H9 (cell line): ENCODE results near the gene ANKRD13C. TPM values are rescaled to one million over a fixed set of nuclear protein-coding genes. Genes with fewer than 3 reads are reported as not detected.
A peak's percentile ranks its signal among the peaks of the same experiment; 100 is the strongest.

Experiments used
- DNase-seq: peaks from one replicate; pipeline ENCODE4 v3.0.0-alpha.2; 2017
- H2AFZ ChIP-seq: one replicate; pipeline ENCODE4 v1.6.1; 2013; ENCODE audit warnings: mild to moderate bottlenecking, low read length, control low read depth, moderate library complexity
- H2AK5ac ChIP-seq: 2 replicates; pipeline ENCODE4 v1.6.1; 2013; ENCODE audit warnings: low read length, control low read depth, mixed read lengths; ENCODE audit not compliant: insufficient read length
- H2BK120ac ChIP-seq: one replicate; pipeline ENCODE4 v1.6.1; 2013; ENCODE audit warnings: low read depth, mild to moderate bottlenecking, low read length, control low read depth, inconsistent platforms; ENCODE audit not compliant: poor library complexity, severe bottlenecking
- H2BK12ac ChIP-seq: 2 replicates; pipeline ENCODE4 v1.6.1; 2013; ENCODE audit warnings: low read length, control low read depth, mixed read lengths, low read depth; ENCODE audit not compliant: insufficient read length
- H2BK15ac ChIP-seq: 2 replicates; pipeline ENCODE4 v1.6.1; 2013; ENCODE audit warnings: low read depth, low read length, control low read depth
- H2BK20ac ChIP-seq: one replicate; pipeline ENCODE4 v1.6.1; 2013; ENCODE audit warnings: low read depth, mild to moderate bottlenecking, low read length, control low read depth, inconsistent platforms; ENCODE audit not compliant: poor library complexity, severe bottlenecking
- H2BK5ac ChIP-seq: 2 replicates; pipeline ENCODE4 v1.6.1; 2013; ENCODE audit warnings: low read length, control low read depth, mixed read lengths; ENCODE audit not compliant: insufficient read length
- H3K14ac ChIP-seq: 2 replicates; pipeline ENCODE4 v1.6.1; 2013; ENCODE audit warnings: low read length, control low read depth; ENCODE audit not compliant: insufficient read depth
- H3K18ac ChIP-seq: 2 replicates; pipeline ENCODE4 v1.6.1; 2013; ENCODE audit warnings: low read depth, mild to moderate bottlenecking, mixed read lengths, low read length, control low read depth; ENCODE audit not compliant: insufficient read length
- H3K23ac ChIP-seq: 2 replicates; pipeline ENCODE4 v1.6.1; 2013; ENCODE audit warnings: low read length, control low read depth, mixed read lengths, low read depth; ENCODE audit not compliant: insufficient read length
- H3K23me2 ChIP-seq: 2 replicates; pipeline ENCODE4 v1.6.1; 2013; ENCODE audit warnings: low read depth, mild to moderate bottlenecking, mixed read lengths, low read length, control low read depth; ENCODE audit not compliant: insufficient read length, poor library complexity, severe bottlenecking
- H3K27ac ChIP-seq: 2 replicates; pipeline ENCODE4 v1.5.1; 2013; ENCODE audit warnings: low read length, control low read depth, mixed read lengths, low read depth; ENCODE audit not compliant: insufficient read length
- H3K27me3 ChIP-seq: 2 replicates; pipeline ENCODE4 v1.6.1; 2013; ENCODE audit warnings: low read length, control low read depth, inconsistent platforms; ENCODE audit not compliant: insufficient read depth
- H3K4ac ChIP-seq: 2 replicates; pipeline ENCODE4 v1.6.1; 2013; ENCODE audit warnings: low read depth, mild to moderate bottlenecking, control low read depth, inconsistent platforms, low read length, moderate library complexity
- H3K4me1 ChIP-seq: 2 replicates; pipeline ENCODE4 v1.6.1; 2013; ENCODE audit warnings: low read length, control low read depth, inconsistent platforms; ENCODE audit not compliant: insufficient read depth
- H3K4me2 ChIP-seq: 2 replicates; pipeline ENCODE4 v1.6.1; 2013; ENCODE audit warnings: low read length, control low read depth, mixed read lengths; ENCODE audit not compliant: insufficient read length, insufficient read depth
- H3K56ac ChIP-seq: 2 replicates; pipeline ENCODE4 v1.6.1; 2013; ENCODE audit warnings: low read depth, mild to moderate bottlenecking, mixed read lengths, low read length, control low read depth; ENCODE audit not compliant: insufficient read length
- H3K79me1 ChIP-seq: 2 replicates; pipeline ENCODE4 v1.6.1; 2013; ENCODE audit warnings: low read depth, mild to moderate bottlenecking, moderate library complexity, low read length, control low read depth, inconsistent platforms; ENCODE audit not compliant: insufficient read depth, poor library complexity, severe bottlenecking
- H3K79me2 ChIP-seq: 2 replicates; pipeline ENCODE4 v1.6.1; 2013; ENCODE audit warnings: low read length, control low read depth, inconsistent platforms; ENCODE audit not compliant: insufficient read depth
- H3K9ac ChIP-seq: 2 replicates; pipeline ENCODE4 v1.6.1; 2013; ENCODE audit warnings: low read length, control low read depth, mixed read lengths; ENCODE audit not compliant: insufficient read length; ENCODE audit errors: extremely low read depth
- H3K9me3 ChIP-seq: one replicate; pipeline ENCODE4 v1.6.1; 2013; ENCODE audit warnings: low read depth, low read length, inconsistent platforms; ENCODE audit not compliant: control insufficient read depth
- H3T11ph ChIP-seq: one replicate; pipeline ENCODE4 v1.6.1; 2013; ENCODE audit warnings: mild to moderate bottlenecking, low read length, control low read depth, inconsistent platforms
- H4K20me1 ChIP-seq: one replicate; pipeline ENCODE4 v1.6.1; 2013; ENCODE audit not compliant: control insufficient read depth, insufficient read length, insufficient read depth
- H4K5ac ChIP-seq: 2 replicates; pipeline ENCODE4 v1.6.1; 2013; ENCODE audit warnings: low read depth, mild to moderate bottlenecking, mixed read lengths, low read length, control low read depth; ENCODE audit not compliant: insufficient read length
- H4K8ac ChIP-seq: replicated peaks from 2 replicates; pipeline ENCODE4 v1.6.1; 2013; ENCODE audit warnings: low read length, control low read depth, mixed read lengths, low read depth; ENCODE audit not compliant: insufficient read length
- H4K91ac ChIP-seq: 2 replicates; pipeline ENCODE4 v1.6.1; 2013; ENCODE audit warnings: low read depth, mild to moderate bottlenecking, moderate library complexity, mixed read lengths, low read length, control low read depth; ENCODE audit not compliant: insufficient read length
- H3K27ac Mint-ChIP-seq, 3 experiments: 2 replicates in 2 of 3; 3 replicates in 1 of 3; pipeline ENCODE4 v1.8.0; 2020 to 2021; ENCODE audit warnings: mixed read lengths in 3 of 3, mild to moderate bottlenecking in 1 of 3, moderate library complexity in 1 of 3
- H3K27me3 Mint-ChIP-seq: 2 replicates; pipeline ENCODE4 v1.8.0; 2021; ENCODE audit warnings: low read depth, mild to moderate bottlenecking, moderate library complexity, mixed read lengths
- H3K36me3 Mint-ChIP-seq, 3 experiments: 2 replicates in 2 of 3; 3 replicates in 1 of 3; pipeline ENCODE4 v1.8.0; 2020 to 2021; ENCODE audit warnings: low read depth in 3 of 3, mixed read lengths in 3 of 3; ENCODE audit not compliant: insufficient read depth in 1 of 3
- H3K4me1 Mint-ChIP-seq, 2 experiments: 2 replicates each; pipeline ENCODE4 v1.8.0; 2020; ENCODE audit warnings: mixed read lengths in 2 of 2
- H3K4me3 Mint-ChIP-seq, 2 experiments: 2 replicates in 1 of 2; 3 replicates in 1 of 2; pipeline ENCODE4 v1.8.0; 2020 to 2021; ENCODE audit warnings: mild to moderate bottlenecking in 2 of 2, mixed read lengths in 2 of 2, moderate library complexity in 1 of 2
- H3K9me3 Mint-ChIP-seq, 2 experiments: 2 replicates in 1 of 2; 3 replicates in 1 of 2; pipeline ENCODE4 v1.8.0; 2020; ENCODE audit warnings: mild to moderate bottlenecking in 2 of 2, mixed read lengths in 2 of 2, moderate library complexity in 1 of 2
- WGBS: extraction: QIAGEN DNeasy Blood & Tissue Kit; methylation state at CpG from one replicate; pipeline ENCODE4 v1.1.7; 2013; ENCODE audit warnings: missing lambda C conversion rate, low lambda C conversion rate, mixed read lengths; ENCODE audit not compliant: insufficient read length; ENCODE audit errors: extremely low coverage; 5-methylcytosine and 5-hydroxymethylcytosine counted together
- total RNA-seq: library from RNA; stranded (reverse); gene quantifications from 2 replicates; pipeline ENCODE4 v1.2.1, GENCODE V29; 2021
- TF ChIP-seq, protein P1 (sequence below): fragments of 200-600 bp; sonication (generic); conservative IDR thresholded peaks from 3 replicates; pipeline ENCODE4 v1.8.0; 2021; ENCODE audit warnings: antibody characterized with exemption, mild to moderate bottlenecking

Gene ANKRD13C
- total RNA-seq, 1 experiment from 2014 or later, result 19.7 TPM

DNA sequence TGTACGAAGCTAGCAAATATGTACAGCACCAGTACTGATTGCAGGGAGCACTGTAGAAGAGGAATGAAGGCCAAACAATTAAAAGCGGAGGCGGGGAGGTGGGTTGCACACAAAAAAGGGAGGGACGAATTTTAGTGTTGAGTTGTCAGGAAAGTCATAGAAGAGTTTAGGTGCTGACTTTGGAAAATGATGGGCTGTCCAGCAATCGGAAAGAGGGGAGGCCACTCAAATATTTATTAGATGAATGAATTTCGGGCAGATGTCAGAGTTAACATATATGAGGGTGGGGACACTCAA, 537 bp upstream of the ANKRD13C start:
- Histone ChIP-seq H3K18ac (peak overlapping the region; percentile 93), H3K14ac (peak overlapping the region; percentile 83; the same call in 1 of the 2 replicates), H2AFZ (peak overlapping the region; percentile 57), H3K56ac (no peak overlapping the region), H4K91ac (no peak overlapping the region), H3K27me3 (no peaks in the 10 kb centered on the region), H3K23me2 (peaks cover 5% of the 10 kb centered on the region), H2BK20ac (no peak overlapping the region), H3K9me3 (no peaks in the 10 kb centered on the region), H4K20me1 (no peaks in the 10 kb centered on the region), H2BK12ac (no peak overlapping the region), H4K8ac (no peak overlapping the region), H2BK5ac (no peak overlapping the region), H3K23ac (no peak overlapping the region), H3T11ph (no peak overlapping the region), H2BK120ac (no peak overlapping the region), H3K4me2 (peak overlapping the region; percentile 82), H3K27ac (peak overlapping the region; percentile 44), H3K4me1 (no peaks in the 10 kb centered on the region), H4K5ac (peak overlapping the region; percentile 38), H3K79me2 (peaks cover 16% of the 10 kb centered on the region; the same call in 1 of the 2 replicates), H3K79me1 (no peaks in the 10 kb centered on the region), H2BK15ac (no peak overlapping the region), H3K9ac (peak overlapping the region; percentile 73), H2AK5ac (no peak overlapping the region), H3K4ac (no peak overlapping the region)
- H3K36me3 Mint-ChIP-seq, result peaks cover 1 to 7% (median 5%) of the 10 kb centered on the region in 3 experiments; a peak in 3 of 7 replicates
- peak overlapping the region; percentile 91 to 93 for H3K4me3 Mint-ChIP-seq
- peak overlapping the region; percentile 97 to 100 (median 99) for H3K27ac Mint-ChIP-seq
- H3K4me1 Mint-ChIP-seq, result peaks cover 14 to 21% of the 10 kb centered on the region in 2 experiments
- no peaks in the 10 kb centered on the region; a peak in 1 of 5 replicates for H3K9me3 Mint-ChIP-seq
- WGBS, result no CpG with 5 or more reads among the region's 6 CpGs
- TF ChIP-seq, protein P1, sequence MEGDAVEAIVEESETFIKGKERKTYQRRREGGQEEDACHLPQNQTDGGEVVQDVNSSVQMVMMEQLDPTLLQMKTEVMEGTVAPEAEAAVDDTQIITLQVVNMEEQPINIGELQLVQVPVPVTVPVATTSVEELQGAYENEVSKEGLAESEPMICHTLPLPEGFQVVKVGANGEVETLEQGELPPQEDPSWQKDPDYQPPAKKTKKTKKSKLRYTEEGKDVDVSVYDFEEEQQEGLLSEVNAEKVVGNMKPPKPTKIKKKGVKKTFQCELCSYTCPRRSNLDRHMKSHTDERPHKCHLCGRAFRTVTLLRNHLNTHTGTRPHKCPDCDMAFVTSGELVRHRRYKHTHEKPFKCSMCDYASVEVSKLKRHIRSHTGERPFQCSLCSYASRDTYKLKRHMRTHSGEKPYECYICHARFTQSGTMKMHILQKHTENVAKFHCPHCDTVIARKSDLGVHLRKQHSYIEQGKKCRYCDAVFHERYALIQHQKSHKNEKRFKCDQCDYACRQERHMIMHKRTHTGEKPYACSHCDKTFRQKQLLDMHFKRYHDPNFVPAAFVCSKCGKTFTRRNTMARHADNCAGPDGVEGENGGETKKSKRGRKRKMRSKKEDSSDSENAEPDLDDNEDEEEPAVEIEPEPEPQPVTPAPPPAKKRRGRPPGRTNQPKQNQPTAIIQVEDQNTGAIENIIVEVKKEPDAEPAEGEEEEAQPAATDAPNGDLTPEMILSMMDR, result no peak
- no peak for DNase-seq
- H3K27me3 Mint-ChIP-seq, result no peaks in the 10 kb centered on the region
